Measurements from ENCODE around the gene BLVRA. TPM values are rescaled to one million over a fixed set of nuclear protein-coding genes. Genes with fewer than 3 reads are reported as not detected.

Gene BLVRA
- polyA plus RNA-seq, 2 of the 4 experiments (the other 2 are of a cell fraction) = 68.5 to 85.4 TPM

GRCh38 chr7:43757073-43757720 is 1.3 kb upstream of the BLVRA start:
- H3K4me1 ChIP-seq = peaks cover 34% of the 10 kb centered on the region
- FAIRE-seq = no peak
- CTCF ChIA-PET = interaction anchor here (1.4 to 2.2 kb wide), 3 partner anchors 23 to 175 kb away, joined by 3 to 12 read pairs (median 5); partner anchors contain the start of gene STK17A

More at GRCh38 chr7:43757073-43757720, 1.3 kb upstream of the BLVRA start:
- no peak for DNase-seq (ENCODE audit: low read depth in 1 of 2, low spot score in 1 of 2)
- no peak for ATAC-seq
- 75% methylated on average over 2 of the region's 2 CpGs for WGBS (ENCODE audit: missing lambda C conversion rate)
- H3K27ac ChIP-seq = no peak overlapping the region
- no peak overlapping the region for H3K4me3 ChIP-seq
- H3K9me3 ChIP-seq = no peaks in the 10 kb centered on the region
- POLR2A ChIA-PET = no interaction called here
- no peak overlapping the region for H3K4me2 ChIP-seq
- TF ChIP-seq JUN (IDR thresholded peaks at IDR 0.05) = no peak
- no peak for TF ChIP-seq CBX8 (IDR thresholded peaks at IDR 0.05)
- no peak for TF ChIP-seq HMGXB4 (CRISPR knock-in tag; IDR thresholded peaks at IDR 0.05; ENCODE audit: borderline replicate concordance)
- TF ChIP-seq JUNB (IDR thresholded peaks at IDR 0.05) = no peak
- TF ChIP-seq RCOR1 (IDR thresholded peaks at IDR 0.05; ENCODE audit: low read depth, low read length) = no peak
- no peak for TF ChIP-seq TP53 (CRISPR knock-in tag; IDR thresholded peaks at IDR 0.05)
- no peak for TF ChIP-seq FOSB (CRISPR knock-in tag; IDR thresholded peaks at IDR 0.05)
- no peak for TF ChIP-seq USF2 (IDR thresholded peaks at IDR 0.05)
- no peak for TF ChIP-seq PHF8 (IDR thresholded peaks at IDR 0.05; ENCODE audit: borderline replicate concordance, low read depth)
- no peak for TF ChIP-seq MAFK (IDR thresholded peaks at IDR 0.05; ENCODE audit: partially characterized antibody)
- no peak for TF ChIP-seq POLR2AphosphoS2 (conservative IDR thresholded peaks at IDR 0.05; ENCODE audit: low read length)
- no peak for TF ChIP-seq HOXB13 (CRISPR knock-in tag; IDR thresholded peaks at IDR 0.05; ENCODE audit: low read depth)
- TF ChIP-seq MAX (IDR thresholded peaks at IDR 0.05) = no peak
- TF ChIP-seq GATA3 (IDR thresholded peaks at IDR 0.05; ENCODE audit: borderline replicate concordance) = no peak
- no peak for TF ChIP-seq EHF (CRISPR knock-in tag; IDR thresholded peaks at IDR 0.05)
- TF ChIP-seq REST (IDR thresholded peaks at IDR 0.05) = no peak
- TF ChIP-seq SREBF2 (IDR thresholded peaks at IDR 0.05) = no peak
